HG02678 (cell line): ENCODE data around the gene C4orf50.
A peak's percentile ranks its signal among the peaks of the same experiment; 100 is the strongest.

Experiments
- ATAC-seq: cut with Tn5 transposase; IDR thresholded peaks from one replicate; pipeline ENCODE4 v1.9.1; 2021; ENCODE audit warnings: mild to moderate bottlenecking, moderate library complexity; ENCODE audit not compliant: unreplicated experiment

C4orf50 gene

DNA sequence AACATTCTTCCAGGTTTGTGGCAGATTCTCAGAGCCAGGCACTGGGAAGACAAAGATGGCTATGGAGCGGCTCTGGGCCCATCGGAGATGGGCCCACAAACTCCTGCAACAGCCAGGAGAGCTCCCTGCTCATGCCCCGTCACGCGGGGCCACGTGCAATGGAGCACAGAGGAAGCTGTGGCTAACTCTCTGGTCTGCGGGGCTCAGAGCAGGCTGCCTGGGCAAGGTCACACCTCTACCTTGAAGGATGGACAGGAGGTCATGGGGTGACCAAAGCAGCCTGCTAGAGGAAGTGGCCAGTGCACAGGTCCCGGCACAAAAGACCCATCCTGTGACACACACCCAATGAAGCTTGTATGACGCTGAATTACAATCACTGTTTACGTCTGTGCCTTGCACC, 45.2 kb downstream of the C4orf50 start:
- ATAC-seq, result no peak

GRCh38 chr4:5972571-5972970, 45.7 kb downstream of the C4orf50 start:
- no peak for ATAC-seq

DNA sequence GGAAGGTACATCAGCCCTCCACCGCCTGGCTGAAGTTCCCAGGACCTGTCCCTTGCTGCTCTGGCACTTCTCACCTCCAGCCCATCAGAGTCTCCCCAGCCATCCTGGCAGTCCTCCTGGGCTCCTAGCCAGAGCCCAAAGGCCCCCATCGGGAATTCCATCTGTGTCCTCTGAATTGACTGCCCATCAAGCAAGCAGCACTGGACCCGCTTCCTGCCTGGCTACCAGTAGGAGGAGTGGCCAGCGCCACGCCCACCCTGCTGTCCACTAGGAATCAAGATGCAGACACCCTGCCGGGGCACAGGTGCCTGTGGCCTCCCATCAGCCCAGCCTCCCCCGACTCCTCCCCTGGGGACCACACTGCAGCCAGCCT, 47.2 kb downstream of the C4orf50 start:
- ATAC-seq, result no peak

DNA sequence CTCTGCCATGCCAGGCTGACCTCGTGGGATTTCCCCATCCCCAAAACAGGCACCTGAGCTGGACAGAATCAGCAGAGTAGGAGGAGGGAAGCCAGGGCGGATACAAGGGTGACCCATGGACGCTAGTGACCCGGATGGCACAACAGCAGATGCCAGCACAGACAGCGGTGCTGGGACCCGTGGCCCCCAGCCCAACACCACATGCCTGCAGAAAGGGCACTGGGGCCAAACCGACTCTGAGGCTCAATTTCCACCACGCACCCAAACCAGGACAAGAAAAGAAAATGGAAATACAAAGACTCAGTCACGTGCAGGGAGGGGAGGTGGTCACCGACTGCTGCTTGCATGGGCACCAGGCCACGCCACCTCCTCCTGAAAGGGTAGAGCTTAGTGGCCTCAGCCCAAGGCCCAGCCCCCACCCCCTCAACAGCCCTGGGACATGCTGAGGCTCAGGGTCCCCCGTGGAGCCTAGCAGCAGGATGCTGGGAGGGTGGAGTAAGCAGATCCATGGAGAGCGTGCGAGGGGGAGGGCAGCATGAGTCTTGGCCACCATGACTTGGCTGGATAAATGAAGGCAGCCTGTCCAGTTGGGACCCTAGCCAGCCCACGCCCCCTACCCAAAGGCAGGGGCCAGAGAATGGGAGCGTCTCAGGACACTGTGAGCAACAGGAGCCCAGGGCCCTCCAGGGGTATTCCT, 47.7 kb downstream of the C4orf50 start:
- no peak for ATAC-seq

DNA sequence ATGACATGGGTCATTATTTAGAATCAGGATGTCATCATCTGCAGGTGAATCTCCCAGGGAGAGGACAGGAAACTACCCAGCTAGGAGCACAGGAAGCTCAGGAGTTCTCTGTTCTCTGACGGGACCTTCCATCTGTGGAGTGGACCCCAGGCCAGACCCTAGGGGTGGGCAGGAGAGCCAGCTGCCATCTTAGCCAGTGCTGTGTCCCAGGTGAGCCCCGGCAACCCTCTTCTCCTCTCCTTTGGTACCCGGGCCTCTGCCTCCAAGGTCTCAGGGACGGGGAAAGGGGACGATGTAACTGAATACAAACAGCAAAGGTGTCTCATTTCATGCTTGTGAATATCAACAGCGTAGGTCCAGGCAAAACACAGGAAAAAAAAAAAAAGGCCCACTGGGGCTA, 48.5 kb downstream of the C4orf50 start:
- ATAC-seq, result no peak

DNA sequence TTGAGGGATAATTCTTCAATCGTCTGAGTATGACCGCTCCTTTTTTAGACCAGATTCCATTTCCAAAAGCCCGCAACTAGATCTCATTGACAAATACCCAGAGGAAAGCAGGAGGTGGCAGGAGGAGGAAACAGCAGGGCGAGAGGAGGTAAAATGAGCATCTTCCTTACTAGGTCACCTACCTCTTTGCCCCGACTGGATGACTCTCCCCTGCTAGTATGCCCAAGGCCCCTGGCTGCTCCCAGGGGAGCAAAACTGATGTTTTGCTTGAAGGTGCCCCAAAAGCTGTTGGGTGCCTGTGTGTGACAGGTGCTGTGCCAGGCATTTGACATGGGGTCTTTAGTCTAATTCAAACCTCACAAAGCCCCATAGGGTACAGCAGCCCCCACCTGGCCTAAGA, 48.9 kb downstream of the C4orf50 start:
- no peak for ATAC-seq

- ATAC-seq, result no peak
Observed at GRCh38 chr4:5968246-5968645, 50.0 kb downstream of the C4orf50 start.

DNA sequence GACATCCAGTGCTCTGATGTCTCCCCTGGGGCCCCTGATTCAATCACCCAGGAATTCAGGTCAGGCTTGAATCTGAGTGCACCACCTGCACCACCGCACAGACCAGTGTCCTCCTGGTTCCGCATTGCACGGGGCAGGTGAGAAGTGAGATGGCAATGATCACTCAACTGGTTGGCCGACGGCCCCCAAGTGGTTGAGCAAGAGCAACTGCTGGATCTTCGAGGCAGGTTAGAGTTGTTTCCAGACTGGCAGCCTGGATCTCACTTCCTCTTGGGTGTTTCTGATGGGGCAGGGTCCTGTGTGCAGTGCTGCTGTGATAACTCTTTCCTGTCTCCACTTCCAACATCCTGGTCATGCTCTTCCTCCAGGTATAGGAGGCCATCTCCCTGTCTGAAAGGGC, 50.4 kb downstream of the C4orf50 start:
- ATAC-seq, result no peak

DNA sequence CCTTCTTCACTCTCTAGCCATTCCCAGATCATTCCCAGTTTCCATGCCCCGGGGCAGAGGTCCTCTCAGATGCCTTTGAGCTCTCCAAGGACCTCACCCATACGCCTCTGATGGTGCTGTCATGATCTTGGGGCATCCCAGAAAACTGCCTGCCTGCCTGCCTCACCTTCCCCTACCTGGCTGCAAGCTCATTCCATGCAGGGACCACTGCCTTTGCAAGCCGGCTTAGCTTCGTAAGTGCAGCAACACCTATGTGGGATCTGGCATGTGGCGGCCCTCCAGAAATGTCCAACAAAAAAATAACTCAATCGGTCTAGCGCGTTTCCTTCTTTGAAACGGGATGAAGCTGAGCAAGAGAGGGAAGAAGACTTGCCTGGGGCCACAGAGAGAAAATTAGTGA, 53.0 kb downstream of the C4orf50 start:
- no peak for ATAC-seq

- no peak for ATAC-seq
Observed at GRCh38 chr4:5964030-5964429, 54.2 kb downstream of the C4orf50 start.

DNA sequence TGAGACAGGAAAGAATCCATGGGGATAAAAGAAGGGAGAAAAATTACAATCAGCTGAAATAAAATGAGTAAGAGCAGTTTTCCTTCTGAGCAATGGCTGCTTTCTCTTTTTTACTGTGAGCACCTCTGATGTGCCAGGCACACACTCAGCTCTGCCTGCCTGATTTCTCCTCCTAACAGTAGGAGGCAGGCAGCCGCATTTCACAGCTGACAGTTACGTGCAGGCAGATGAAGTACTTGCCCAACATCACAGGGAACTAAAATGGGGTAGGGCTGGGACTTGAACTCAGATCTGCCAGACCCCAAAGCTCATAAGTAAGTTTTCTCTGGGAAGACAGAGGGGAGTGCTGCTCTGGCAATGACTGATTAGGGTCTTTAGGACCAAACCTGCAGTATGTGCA, 54.6 kb downstream of the C4orf50 start:
- no peak for ATAC-seq

DNA sequence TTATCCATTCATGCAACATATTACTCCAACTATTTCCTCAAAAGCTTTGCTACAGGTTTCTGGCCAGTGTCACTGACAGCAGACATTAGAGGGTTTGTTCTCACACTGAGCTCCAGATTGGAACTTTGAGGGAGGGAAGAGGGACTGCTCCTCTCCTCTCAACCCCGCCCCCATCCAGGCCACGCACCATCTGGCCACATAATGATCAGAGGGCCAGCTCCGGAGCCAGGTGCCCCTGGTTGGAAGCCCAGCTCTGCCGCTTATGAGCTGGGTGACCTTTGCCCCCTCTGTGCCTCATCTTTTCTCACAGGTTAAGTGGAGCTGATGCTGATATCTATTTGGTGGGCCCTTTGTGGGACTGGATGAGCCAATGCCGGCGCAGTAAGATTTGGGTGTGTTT, 55.8 kb downstream of the C4orf50 start:
- no peak for ATAC-seq

- ATAC-seq, result no peak
Observed at GRCh38 chr4:5960252-5960880, 57.9 kb downstream of the C4orf50 start.

GRCh38 chr4:5959211-5959982, 58.8 kb downstream of the C4orf50 start:
- no peak for ATAC-seq

GRCh38 chr4:5958199-5958735, 60.0 kb downstream of the C4orf50 start:
- ATAC-seq, result no peak

GRCh38 chr4:5957076-5957475, 61.2 kb downstream of the C4orf50 start:
- ATAC-seq, result no peak

DNA sequence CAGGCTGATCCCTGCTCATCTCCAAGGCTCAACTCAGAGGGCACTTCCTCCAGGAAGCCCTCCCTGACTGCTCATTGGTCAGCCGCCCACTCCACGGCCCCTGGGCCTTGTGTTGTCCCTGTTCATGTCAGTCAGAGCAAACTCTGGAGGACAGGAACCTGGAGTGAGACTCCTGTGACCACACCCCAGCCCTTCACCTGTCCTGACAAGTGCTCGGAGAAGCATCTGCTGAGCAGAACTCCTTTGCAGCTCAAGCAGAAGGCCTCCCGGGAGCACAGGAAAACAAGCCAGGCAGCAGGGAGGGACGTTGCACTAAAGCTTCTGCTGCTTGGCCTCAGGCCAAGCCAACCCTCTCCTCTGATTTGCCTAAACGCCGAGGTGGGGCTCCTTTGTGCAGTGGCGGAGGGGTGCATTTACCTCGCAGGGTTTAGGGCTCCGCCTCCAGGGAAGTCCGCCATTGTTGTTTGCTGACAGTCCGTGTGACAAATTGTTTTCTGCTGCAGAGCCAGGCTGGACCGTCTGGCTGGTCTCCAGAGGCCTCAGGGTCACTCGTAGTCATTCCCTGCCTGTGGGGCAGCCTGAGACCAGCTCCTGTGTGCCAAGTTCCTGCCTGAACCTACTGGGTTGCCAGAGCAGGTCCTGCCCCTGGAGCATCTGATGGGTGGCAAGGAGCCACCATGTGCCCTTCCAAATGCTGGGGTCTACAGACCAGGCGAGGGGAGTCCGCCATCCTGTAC, 61.8 kb downstream of the C4orf50 start:
- ATAC-seq, result peak; percentile 28

GRCh38 chr4:5955856-5956255, 62.4 kb downstream of the C4orf50 start:
- ATAC-seq, result peak; percentile 52

- no peak for ATAC-seq
Observed at GRCh38 chr4:5955201-5955821, 62.9 kb downstream of the C4orf50 start.

DNA sequence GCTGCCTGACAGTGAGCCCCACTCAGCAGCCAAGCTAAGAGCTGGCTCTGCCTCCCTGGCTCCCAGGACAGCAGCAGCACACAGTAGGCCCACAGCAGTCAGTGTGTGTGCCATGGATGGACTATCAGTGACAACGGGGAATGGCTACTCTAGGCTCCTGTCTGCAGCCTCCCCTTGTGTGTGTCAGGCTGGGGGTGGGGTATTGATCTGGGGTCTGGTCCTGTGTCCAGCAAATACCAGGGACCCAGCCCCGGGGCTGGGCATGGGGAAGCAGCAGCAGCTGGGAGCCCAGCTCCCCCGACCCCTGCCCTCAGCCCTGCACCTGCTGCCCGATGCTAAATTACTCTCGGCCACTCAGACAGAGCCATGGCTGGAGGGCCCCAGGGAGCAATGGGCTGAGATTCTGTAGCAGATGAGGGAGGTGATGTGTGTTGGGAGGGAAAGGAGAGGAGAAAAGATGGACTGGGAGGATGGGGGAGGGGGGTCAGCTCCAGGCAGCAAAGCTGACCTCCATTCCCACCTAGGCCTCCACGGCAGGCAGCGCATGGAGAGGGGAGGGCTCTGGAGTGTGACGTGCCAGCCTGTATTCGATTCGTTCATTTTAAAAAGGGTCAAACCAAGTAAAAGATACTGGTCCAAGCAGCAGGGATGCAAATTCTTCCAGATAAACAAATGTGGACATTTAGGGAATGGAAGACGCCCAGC, 64.0 kb downstream of the C4orf50 start:
- no peak for ATAC-seq
